OCI-LY3 (cell line): Measurements from ENCODE around the gene PEA15.

ENCODE experiments used
- H2AFZ ChIP-seq: fragments of 200-600, 300-600 bp; shearing (Covaris generic); 2 replicates; pipeline ENCODE4 v1.6.0; 2014; ENCODE audit warnings: antibody characterized with exemption, low read depth, low read length
- H3K27ac ChIP-seq: fragments of 200-600, 300-600 bp; sonication (generic); 2 replicates; pipeline ENCODE4 v1.5.1; 2014; ENCODE audit warnings: mild to moderate bottlenecking, low read length, moderate library complexity, mixed read lengths
- H3K27me3 ChIP-seq: fragments of 200-600, 300-600 bp; sonication (generic); 2 replicates; pipeline ENCODE4 v1.6.1; 2014; ENCODE audit warnings: low read depth, low read length, mixed read lengths
- H3K36me3 ChIP-seq: fragments of 200-600, 300-600 bp; sonication (generic); replicated peaks from 2 replicates; pipeline ENCODE3; 2014; ENCODE audit warnings: low read depth, low read length, mixed read lengths
- H3K4me1 ChIP-seq: fragments of 300-600, 200-600 bp; sonication (generic); 2 replicates; pipeline ENCODE4 v1.6.1; 2014; ENCODE audit warnings: low read length, mixed read lengths
- H3K4me2 ChIP-seq: fragments of 200-600, 300-600 bp; sonication (generic); 2 replicates; pipeline ENCODE4 v1.6.1; 2014; ENCODE audit warnings: low read length, mixed read lengths
- H3K4me3 ChIP-seq: fragments of 300-600, 200-600 bp; sonication (generic); 2 replicates; pipeline ENCODE4 v1.5.1; 2014; ENCODE audit warnings: antibody characterized with exemption, mild to moderate bottlenecking, low read length, moderate library complexity
- H3K79me2 ChIP-seq: fragments of 300-600, 200-600 bp; shearing (Covaris generic); 2 replicates; pipeline ENCODE4 v1.6.1; 2014; ENCODE audit warnings: mild to moderate bottlenecking, low read length, mixed read lengths
- H3K9ac ChIP-seq: fragments of 300-600, 200-600 bp; shearing (Covaris generic); 2 replicates; pipeline ENCODE4 v1.6.0; 2014; ENCODE audit warnings: mild to moderate bottlenecking, low read length, moderate library complexity
- H3K9me3 ChIP-seq: fragments of 200-600, 300-600 bp; shearing (Covaris generic); 2 replicates; pipeline ENCODE4 v1.6.1; 2014; ENCODE audit warnings: low read length, mixed read lengths; ENCODE audit not compliant: insufficient read depth
- H4K20me1 ChIP-seq: fragments of 200-600, 300-600 bp; sonication (generic); 2 replicates; pipeline ENCODE4 v1.6.1; 2016; ENCODE audit warnings: low read length, mixed read lengths; ENCODE audit not compliant: insufficient read depth
- CTCF ChIP-seq: fragments of 200-600, 300-600 bp; sonication (generic); IDR thresholded peaks from 2 replicates; pipeline ENCODE4 v1.5.1; 2014; ENCODE audit warnings: antibody characterized with exemption, low read length, low read depth
- EZH2phosphoT487 ChIP-seq: fragments of 200-600 bp; shearing (Covaris generic); IDR thresholded peaks from 2 replicates; pipeline ENCODE4 v1.6.1; 2018; ENCODE audit warnings: antibody characterized with exemption, mixed run types, low read depth

PEA15 gene

GRCh38 chr1:160255781-160256300 is 50.7 kb downstream of the PEA15 start:
- Histone ChIP-seq H3K4me1 (peaks cover 14% of the 10 kb centered on the region), H2AFZ (no peak overlapping the region), H3K4me3 (no peak overlapping the region), H3K27ac (no peak overlapping the region), H3K36me3 (peaks cover 31% of the 10 kb centered on the region), H4K20me1 (peaks cover 41% of the 10 kb centered on the region), H3K9me3 (no peaks in the 10 kb centered on the region), H3K4me2 (no peak overlapping the region), H3K27me3 (no peaks in the 10 kb centered on the region), H3K79me2 (peaks cover 84% of the 10 kb centered on the region), H3K9ac (no peak overlapping the region)
- no peak for TF ChIP-seq CTCF
- TF ChIP-seq EZH2phosphoT487: no peak

GRCh38 chr1:160256396-160257046 is 51.3 kb downstream of the PEA15 start:
- Histone ChIP-seq H3K9ac (no peak overlapping the region), H3K9me3 (no peaks in the 10 kb centered on the region), H3K4me1 (peaks cover 19% of the 10 kb centered on the region), H3K27ac (no peak overlapping the region), H4K20me1 (peaks cover 38% of the 10 kb centered on the region; the same call in 1 of the 2 replicates), H3K27me3 (no peaks in the 10 kb centered on the region), H3K4me3 (no peak overlapping the region), H3K4me2 (no peak overlapping the region), H2AFZ (no peak overlapping the region), H3K79me2 (peaks cover 84% of the 10 kb centered on the region), H3K36me3 (peaks cover 27% of the 10 kb centered on the region)
- TF ChIP-seq EZH2phosphoT487 (no peak), CTCF (no peak)

- Histone ChIP-seq H2AFZ (no peak overlapping the region), H3K4me2 (no peak overlapping the region), H3K36me3 (peaks cover 27% of the 10 kb centered on the region), H3K9ac (no peak overlapping the region), H3K9me3 (no peaks in the 10 kb centered on the region), H3K4me1 (peaks cover 19% of the 10 kb centered on the region), H3K27ac (no peak overlapping the region), H4K20me1 (peaks cover 30% of the 10 kb centered on the region; the same call in 1 of the 2 replicates), H3K79me2 (peaks cover 83% of the 10 kb centered on the region), H3K4me3 (no peak overlapping the region), H3K27me3 (no peaks in the 10 kb centered on the region)
- TF ChIP-seq EZH2phosphoT487 (no peak), CTCF (no peak)
Measured at GRCh38 chr1:160257411-160258015, 52.3 kb downstream of the PEA15 start.

GRCh38 chr1:160258177-160258798 is 53.1 kb downstream of the PEA15 start:
- Histone ChIP-seq H4K20me1 (peaks cover 26% of the 10 kb centered on the region; the same call in 1 of the 2 replicates), H3K4me3 (no peak overlapping the region), H3K27ac (no peak overlapping the region), H3K4me2 (no peak overlapping the region), H3K9ac (no peak overlapping the region), H3K4me1 (peaks cover 22% of the 10 kb centered on the region), H3K79me2 (peaks cover 76% of the 10 kb centered on the region), H3K9me3 (no peaks in the 10 kb centered on the region), H3K27me3 (no peaks in the 10 kb centered on the region), H2AFZ (no peak overlapping the region), H3K36me3 (peaks cover 27% of the 10 kb centered on the region)
- TF ChIP-seq EZH2phosphoT487 (no peak), CTCF (no peak)
